Mammary epithelial cell (primary cell): Measurements from ENCODE around the gene SNAPC3.

Source experiments
- CTCF ChIP-seq, 2 donors: IDR thresholded peaks in 1 of 2; conservative IDR thresholded peaks in 1 of 2; 2 replicates each; pipeline ENCODE4 v1.5.1; 2011 to 2012; ENCODE audit warnings: inconsistent platforms in 2 of 2, low read length in 2 of 2, mild to moderate bottlenecking in 2 of 2, control low read depth in 1 of 2, low read depth in 1 of 2; ENCODE audit not compliant: insufficient read depth in 1 of 2; ENCODE audit errors: extremely low read depth in 1 of 2
- EZH2 ChIP-seq: IDR thresholded peaks from 2 replicates; pipeline ENCODE4 v1.6.1; 2012; ENCODE audit warnings: low read length, inconsistent platforms, borderline replicate concordance

- TF ChIP-seq CTCF (conservative IDR thresholded peaks at IDR 0.05 in 1 of 2, IDR thresholded peaks at IDR 0.05 in 1 of 2; ENCODE audit: extremely low read depth in 1 of 2, insufficient read depth in 1 of 2, low read depth in 1 of 2, low read length in 2 of 2), result no peak
- no peak for TF ChIP-seq EZH2
Observed at GRCh38 chr9:15461601-15462000, 38.9 kb downstream of the SNAPC3 start.
